K562 (cell line): ENCODE data around the gene DIPK1B. TPM values are rescaled to one million over a fixed set of nuclear protein-coding genes. Genes with fewer than 3 reads are reported as not detected.

Source experiments
- BRCA1 ChIP-seq, 2 experiments: fragments of 450-650 bp in 1 of 2; sonication (generic) in 1 of 2; formaldehyde crosslinking in 1 of 2; IDR thresholded peaks; 2 replicates each; pipeline versions ENCODE4 v1.5.0 to v1.6.1; 2017 to 2020; ENCODE audit warnings: mild to moderate bottlenecking in 1 of 2, missing genetic modification reagents in 1 of 2
- CEBPB ChIP-seq: fragments of 450-650 bp; IDR thresholded peaks from 2 replicates; pipeline ENCODE4 v1.6.1; 2016; ENCODE audit warnings: missing genetic modification characterization, missing compliant biosample characterization
- CUX1 ChIP-seq: fragments of 200-800 bp; sonication (Bioruptor generic); IDR thresholded peaks from 2 replicates; pipeline ENCODE4 v1.6.1; 2016; ENCODE audit warnings: missing genetic modification characterization, missing compliant biosample characterization
- GABPA ChIP-seq: fragments of 200-800 bp; sonication (Bioruptor generic); conservative IDR thresholded peaks from 2 replicates; pipeline ENCODE4 v1.6.1; 2016; ENCODE audit warnings: low read depth, missing genetic modification characterization, missing compliant biosample characterization
- HCFC1 ChIP-seq: IDR thresholded peaks from 2 replicates; pipeline ENCODE4 v1.6.1; 2012; ENCODE audit warnings: low read depth, low read length, improper control_type of control experiment
- HDAC1 ChIP-seq, 2 experiments: fragments of 450-650 bp; IDR thresholded peaks; 2 replicates each; pipeline ENCODE4 v1.6.1; 2016 to 2017; ENCODE audit warnings: inconsistent platforms in 1 of 2, mild to moderate bottlenecking in 1 of 2, moderate library complexity in 1 of 2
- HNRNPH1 ChIP-seq: fragments of 200-400 bp; formaldehyde crosslinking; optimal IDR thresholded peaks from 2 replicates; pipeline ENCODE3; 2017; ENCODE audit warnings: low read depth, mild to moderate bottlenecking, low read length, moderate library complexity
- KLF16 ChIP-seq: IDR thresholded peaks from 2 replicates; pipeline ENCODE4 v1.6.1; 2016; ENCODE audit warnings: antibody characterized with exemption
- LCOR ChIP-seq: sonication (generic); formaldehyde crosslinking; IDR thresholded peaks from 2 replicates; pipeline ENCODE4 v1.8.0; 2022; ENCODE audit warnings: mild to moderate bottlenecking, missing genetic modification reagents
- MEIS2 ChIP-seq: fragments of 450-650 bp; IDR thresholded peaks from 2 replicates; pipeline ENCODE4 v1.6.1; 2014; ENCODE audit warnings: mild to moderate bottlenecking; ENCODE audit not compliant: partially characterized antibody
- MTA2 ChIP-seq: fragments of 450-650 bp; IDR thresholded peaks from 2 replicates; pipeline ENCODE4 v1.6.1; 2016; ENCODE audit warnings: low read depth
- NFE2 ChIP-seq: IDR thresholded peaks from 2 replicates; pipeline ENCODE4 v1.6.1; 2014; ENCODE audit warnings: antibody characterized with exemption, low read depth
- NFIC ChIP-seq: fragments of 450-650 bp; IDR thresholded peaks from 2 replicates; pipeline ENCODE4 v1.6.1; 2017; ENCODE audit warnings: mild to moderate bottlenecking, inconsistent platforms
- POLR3A ChIP-seq: IDR thresholded peaks from 2 replicates; pipeline ENCODE4 v1.6.1; 2011; ENCODE audit warnings: borderline replicate concordance, mild to moderate bottlenecking, moderate library complexity; ENCODE audit not compliant: insufficient read length, insufficient read depth; ENCODE audit errors: extremely low read depth
- PYGO2 ChIP-seq: fragments of 450-650 bp; IDR thresholded peaks from 2 replicates; pipeline ENCODE4 v1.6.1; 2016; ENCODE audit warnings: mild to moderate bottlenecking, missing genetic modification characterization, moderate library complexity, missing compliant biosample characterization
- SFPQ ChIP-seq: fragments of 200-400 bp; formaldehyde crosslinking; IDR thresholded peaks from 2 replicates; pipeline ENCODE4 v1.6.1; 2017; ENCODE audit warnings: mild to moderate bottlenecking, low read depth, low read length, moderate library complexity
- ZNF121 ChIP-seq: sonication (generic); formaldehyde crosslinking; conservative IDR thresholded peaks from 2 replicates; pipeline ENCODE4 v1.8.0; 2022; ENCODE audit warnings: missing genetic modification reagents
- ZNF124 ChIP-seq: sonication (generic); formaldehyde crosslinking; IDR thresholded peaks from 2 replicates; pipeline ENCODE4 v1.8.1; 2022; ENCODE audit warnings: missing genetic modification reagents
- ZNF184 ChIP-seq: sonication (generic); formaldehyde crosslinking; IDR thresholded peaks from 2 replicates; pipeline ENCODE4 v1.5.0; 2020; ENCODE audit warnings: missing genetic modification reagents
- ZNF232 ChIP-seq: sonication (generic); formaldehyde crosslinking; IDR thresholded peaks from 2 replicates; pipeline ENCODE4 v1.8.0; 2022; ENCODE audit warnings: mild to moderate bottlenecking, missing genetic modification reagents
- ZNF324 ChIP-seq: fragments of 250-450 bp; sonication (Bioruptor Pico); IDR thresholded peaks from 2 replicates; pipeline ENCODE4 v1.4.0; 2020; ENCODE audit warnings: mild to moderate bottlenecking
- ZNF699 ChIP-seq: fragments of 250-450 bp; sonication (Bioruptor Pico); IDR thresholded peaks from 2 replicates; pipeline ENCODE4 v1.8.0; 2021; ENCODE audit warnings: mild to moderate bottlenecking, moderate library complexity; ENCODE audit not compliant: insufficient replicate concordance
- polyA plus RNA-seq, 8 experiments: library from polyadenylated mRNA; depleted of rRNA in 4 of 8; stranded (reverse) in 5 of 8; unstranded in 3 of 8; fragments of >200 nt; fragmentation: Nextera tagmentation in 2 of 8; fragmentation: Illumina TruSeq in 1 of 8; extraction: Ambion mirVana in 2 of 8; extraction: Trizol in 1 of 8; gene quantifications; 2 replicates each; pipeline versions ENCODE4 v1.2.1 to v1.2.3, GENCODE V29; 2011 to 2014; ENCODE audit warnings: inconsistent platforms in 1 of 8, missing spikeins in 1 of 8
- total RNA-seq, 7 experiments: library from RNA; depleted of rRNA in 6 of 7; stranded (reverse); fragments of >200 nt in 6 of 7; fragmentation: Illumina TruSeq in 2 of 7; extraction: Trizol in 2 of 7; gene quantifications; 2 replicates each; pipeline versions ENCODE4 v1.2.1 to v1.2.3, GENCODE V29; 2011 to 2021; ENCODE audit warnings: low replicate concordance in 1 of 7

Gene DIPK1B
- total and polyA plus RNA-seq, 9 of the 15 experiments (the other 6 are each of a cell fraction or from before 2014, with no cell fraction given), result 0.08 to 22.3 (median 5.9) TPM

- no peak for TF ChIP-seq SFPQ
- no peak for TF ChIP-seq ZNF232 (CRISPR knock-in tag)
- no peak for TF ChIP-seq HCFC1
- no peak for TF ChIP-seq ZNF324 (CRISPR knock-in tag)
- TF ChIP-seq NFIC, result peak; percentile 81
- no peak for TF ChIP-seq CUX1 (CRISPR knock-in tag)
- no peak for TF ChIP-seq PYGO2 (tag)
- peak; percentile 74 for TF ChIP-seq GABPA (tag)
- TF ChIP-seq ZNF121 (CRISPR knock-in tag), result no peak
- no peak for TF ChIP-seq ZNF699 (CRISPR knock-in tag)
- peak; percentile 80 for TF ChIP-seq LCOR (CRISPR knock-in tag)
- no peak for TF ChIP-seq ZNF124 (CRISPR knock-in tag)
- peak; percentile 82 for TF ChIP-seq MTA2
- TF ChIP-seq MEIS2, result peak; percentile 26
- TF ChIP-seq ZNF184 (CRISPR knock-in tag), result no peak
- TF ChIP-seq NFE2, result no peak
- TF ChIP-seq HDAC1 (IDR thresholded peaks at IDR 0.05), result peak in 1 of 2 experiments; percentile 84; a peak in 3 of 4 replicates
- no peak for TF ChIP-seq BRCA1 (IDR thresholded peaks at IDR 0.05)
- no peak for TF ChIP-seq BRCA1 (CRISPR knock-in tag; IDR thresholded peaks at IDR 0.05)
- TF ChIP-seq KLF16, result peak; percentile 74; the same call in 1 of the 2 replicates
- TF ChIP-seq CEBPB (tag), result no peak
- no peak for TF ChIP-seq POLR3A
- no peak for TF ChIP-seq HNRNPH1
Observed at GRCh38 chr9:136662656-136663581, 49.5 kb upstream of the DIPK1B start, which contains the start of gene EGFL7 (continued).
